Measurements from ENCODE around the gene ETNK2. TPM values are rescaled to one million over a fixed set of nuclear protein-coding genes. Genes with fewer than 3 reads are reported as not detected.

The ETNK2 gene
- total RNA-seq, 2 experiments from 2014 or later: 1.9 TPM; not detected in 1

- H3K9me3 ChIP-seq (ENCODE audit: low read length): no peaks in the 10 kb centered on the region
- ChIA-PET CTCF (ENCODE audit: unreplicated experiment) (no interaction called here), POLR2A (no interaction called here)
- no peaks in the 10 kb centered on the region for H3K9me2 ChIP-seq (ENCODE audit: insufficient read depth, low read length)
- H3K36me3 ChIP-seq (ENCODE audit: insufficient read depth, low read length): no peaks in the 10 kb centered on the region
- no peaks in the 10 kb centered on the region for H4K20me1 ChIP-seq (ENCODE audit: insufficient read depth, low read length)
- TF ChIP-seq CTCF (conservative IDR thresholded peaks at IDR 0.05; ENCODE audit: low read length) (no peak), EZH2phosphoT487 (IDR thresholded peaks at IDR 0.05; ENCODE audit: borderline replicate concordance, low read depth, low read length) (no peak)
- intact Hi-C loops (cut with micrococcal nuclease; ENCODE audit: unreplicated experiment): no loop called here
- no peak for DNase-seq (ENCODE audit: low spot score)
- H3K79me2 ChIP-seq (ENCODE audit: insufficient read depth, low read depth, low read length): no peaks in the 10 kb centered on the region
- H3K4me2 ChIP-seq (ENCODE audit: low read length): no peak overlapping the region
- H3K27ac ChIP-seq (ENCODE audit: low read depth, low read length, poor library complexity, severe bottlenecking): no peak overlapping the region
- BruUV-seq (replicated peaks): no TSS peak
- H3K4me3 ChIP-seq (ENCODE audit: low read depth, low read length, poor library complexity, severe bottlenecking): no peak overlapping the region
- H2AFZ ChIP-seq (ENCODE audit: low read length): no peak overlapping the region
- peaks cover 3% of the 10 kb centered on the region for H3K4me1 ChIP-seq (ENCODE audit: insufficient read depth, low read length, poor library complexity, severe bottlenecking)
These were observed 68.4 kb downstream of the ETNK2 start for GRCh38 chr1:204083491-204083890.

GRCh38 chr1:204081791-204082513 lies 69.9 kb downstream of the ETNK2 start:
- no TSS peak for BruUV-seq (replicated peaks)
- Histone ChIP-seq H3K9me3 (ENCODE audit: low read length) (no peaks in the 10 kb centered on the region), H3K4me1 (ENCODE audit: insufficient read depth, low read length, poor library complexity, severe bottlenecking) (peaks cover 4% of the 10 kb centered on the region), H3K4me2 (ENCODE audit: low read length) (no peak overlapping the region), H4K20me1 (ENCODE audit: insufficient read depth, low read length) (no peaks in the 10 kb centered on the region), H2AFZ (ENCODE audit: low read length) (no peak overlapping the region), H3K36me3 (ENCODE audit: insufficient read depth, low read length) (no peaks in the 10 kb centered on the region), H3K9me2 (ENCODE audit: insufficient read depth, low read length) (no peaks in the 10 kb centered on the region), H3K79me2 (ENCODE audit: insufficient read depth, low read depth, low read length) (no peaks in the 10 kb centered on the region), H3K27ac (ENCODE audit: low read depth, low read length, poor library complexity, severe bottlenecking) (no peak overlapping the region), H3K4me3 (ENCODE audit: low read depth, low read length, poor library complexity, severe bottlenecking) (no peak overlapping the region)
- TF ChIP-seq EZH2phosphoT487 (IDR thresholded peaks at IDR 0.05; ENCODE audit: borderline replicate concordance, low read depth, low read length) (no peak), CTCF (conservative IDR thresholded peaks at IDR 0.05; ENCODE audit: low read length) (no peak)
- intact Hi-C loops (cut with micrococcal nuclease; ENCODE audit: unreplicated experiment): no loop called here
- ChIA-PET CTCF (ENCODE audit: unreplicated experiment) (no interaction called here), POLR2A (no interaction called here)
- DNase-seq (ENCODE audit: low spot score): no peak

- Histone ChIP-seq H3K27ac (ENCODE audit: low read depth, low read length, poor library complexity, severe bottlenecking) (no peak overlapping the region), H3K9me2 (ENCODE audit: insufficient read depth, low read length) (no peaks in the 10 kb centered on the region), H3K4me1 (ENCODE audit: insufficient read depth, low read length, poor library complexity, severe bottlenecking) (peaks cover 4% of the 10 kb centered on the region), H3K4me3 (ENCODE audit: low read depth, low read length, poor library complexity, severe bottlenecking) (no peak overlapping the region), H3K36me3 (ENCODE audit: insufficient read depth, low read length) (no peaks in the 10 kb centered on the region), H3K4me2 (ENCODE audit: low read length) (no peak overlapping the region), H2AFZ (ENCODE audit: low read length) (no peak overlapping the region), H3K79me2 (ENCODE audit: insufficient read depth, low read depth, low read length) (no peaks in the 10 kb centered on the region), H3K9me3 (ENCODE audit: low read length) (no peaks in the 10 kb centered on the region), H4K20me1 (ENCODE audit: insufficient read depth, low read length) (no peaks in the 10 kb centered on the region)
- intact Hi-C loops (cut with micrococcal nuclease; ENCODE audit: unreplicated experiment): no loop called here
- BruUV-seq (replicated peaks): no TSS peak
- TF ChIP-seq EZH2phosphoT487 (IDR thresholded peaks at IDR 0.05; ENCODE audit: borderline replicate concordance, low read depth, low read length) (no peak), CTCF (conservative IDR thresholded peaks at IDR 0.05; ENCODE audit: low read length) (no peak)
- ChIA-PET POLR2A (interaction anchor here (0.7 kb wide), 1 partner anchor 1533 kb away, joined by 6 read pairs; no protein-coding TSS in a partner anchor), CTCF (ENCODE audit: unreplicated experiment) (no interaction called here)
- no peak for DNase-seq (ENCODE audit: low spot score)
These were observed 70.6 kb downstream of the ETNK2 start for GRCh38 chr1:204081164-204081790.

Measured in OCI-LY7 (cell line).